Inflammatory macrophage treated with lipopolysaccharide for 1 hour (primary cell): ENCODE data around the gene AP2B1.

Experiments
- DNase-seq, 2 donors: peaks; one replicate each; pipeline ENCODE4 v3.0.0-alpha.2; 2020 to 2022

AP2B1 gene

GRCh38 chr17:35641032-35641431 lies 53.9 kb downstream of the AP2B1 start:
- DNase-seq: no peak

DNA sequence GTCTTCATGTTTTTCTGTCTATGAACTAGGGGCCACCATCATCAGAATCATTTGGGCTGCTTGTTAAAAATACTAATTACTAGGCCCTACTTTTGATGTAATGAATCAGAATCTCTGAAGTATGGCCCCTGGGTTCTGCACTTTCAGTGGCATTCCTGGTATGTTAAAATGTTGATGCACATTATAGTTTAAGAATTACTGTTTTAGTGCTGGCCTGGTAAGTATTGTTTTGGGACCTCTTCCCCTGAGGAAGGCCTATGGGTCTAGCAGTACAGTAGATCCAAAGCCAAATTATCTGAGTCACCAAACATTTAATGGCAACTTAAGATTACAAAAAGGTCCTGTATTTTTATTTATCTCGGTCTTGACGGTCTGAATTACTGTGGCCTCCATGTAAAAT lies 58.8 kb downstream of the AP2B1 start:
- no peak for DNase-seq

GRCh38 chr17:35651467-35651866 lies 64.3 kb downstream of the AP2B1 start:
- no peak for DNase-seq

DNA sequence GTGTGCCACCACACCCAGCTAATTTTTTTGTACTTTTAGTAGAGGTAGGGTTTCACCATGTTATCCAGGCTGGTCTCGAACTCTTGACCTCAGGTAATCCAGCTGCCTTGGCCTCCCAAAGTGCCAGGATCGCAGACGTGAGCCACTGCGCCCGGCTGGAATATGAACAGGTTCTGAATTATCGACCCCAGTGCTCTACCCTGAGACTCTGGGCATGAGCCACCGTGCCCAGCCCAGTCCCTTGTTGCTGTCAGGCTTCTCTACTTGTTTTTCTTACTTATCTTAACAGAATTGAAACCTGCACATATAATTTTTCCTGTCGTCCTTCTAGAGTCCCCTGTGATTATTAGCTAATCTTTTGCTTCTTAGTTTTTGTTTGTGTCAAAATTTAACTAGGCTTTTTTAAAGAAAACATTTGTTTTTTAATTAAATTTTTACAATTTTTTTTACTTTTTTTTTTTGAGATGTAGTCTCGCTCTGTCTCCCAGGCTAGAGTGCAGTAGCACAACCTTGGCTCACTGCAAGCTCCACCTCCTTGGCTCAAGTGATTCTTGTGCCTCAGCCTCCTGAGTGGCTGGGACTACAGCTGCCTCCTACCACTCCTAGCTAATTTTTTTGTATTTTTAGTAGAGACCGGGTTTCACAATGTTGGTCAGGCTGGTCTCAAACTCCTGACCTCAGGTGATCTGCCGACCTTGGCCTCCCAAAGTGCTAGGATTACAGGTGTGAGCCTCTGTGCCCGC lies 66.7 kb downstream of the AP2B1 start:
- no peak for DNase-seq

DNA sequence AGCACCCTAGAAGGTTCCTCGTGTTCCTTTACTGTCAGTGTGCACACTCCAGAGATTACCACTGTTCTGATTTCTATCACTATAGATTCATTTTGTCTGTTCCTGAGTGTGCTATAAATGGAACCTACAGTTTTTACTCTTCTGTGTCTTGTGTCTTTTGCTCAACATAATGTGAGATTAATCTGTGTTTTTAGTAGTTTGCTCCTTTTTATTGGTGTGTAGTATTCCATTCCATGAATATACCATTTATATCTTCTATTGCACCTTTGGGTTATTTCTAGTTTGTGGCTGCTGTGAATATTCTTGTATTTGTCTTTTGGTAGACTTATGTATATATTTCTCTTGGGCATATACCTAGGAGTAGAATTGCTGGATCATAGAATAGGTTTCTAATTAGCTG lies 68.2 kb downstream of the AP2B1 start:
- DNase-seq: no peak

DNA sequence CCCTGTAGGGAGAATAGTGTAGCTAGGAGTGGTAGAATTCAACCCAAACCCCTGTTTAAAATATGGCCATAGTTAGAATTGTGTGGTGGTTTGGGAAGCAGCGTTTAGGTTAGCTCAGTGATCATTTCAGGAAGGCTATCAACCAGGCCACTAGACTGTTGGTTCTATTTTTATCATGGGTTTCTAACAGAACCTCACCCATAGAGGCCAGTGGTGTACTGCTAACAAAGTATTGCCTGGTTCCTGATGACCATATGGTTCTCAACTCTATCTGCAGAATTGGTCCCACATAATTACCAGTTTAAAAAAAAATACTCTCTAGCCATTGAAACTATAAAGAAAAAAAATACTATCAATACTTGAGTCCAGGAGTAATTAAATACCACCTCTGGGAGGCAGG lies 73.8 kb downstream of the AP2B1 start:
- no peak for DNase-seq

- DNase-seq: no peak
These were observed 77.6 kb downstream of the AP2B1 start for GRCh38 chr17:35664685-35665084.

- no peak for DNase-seq
These were observed 78.5 kb downstream of the AP2B1 start for GRCh38 chr17:35665662-35666061.

- no peak for DNase-seq
These were observed 78.9 kb downstream of the AP2B1 start for GRCh38 chr17:35666070-35666469.

DNA sequence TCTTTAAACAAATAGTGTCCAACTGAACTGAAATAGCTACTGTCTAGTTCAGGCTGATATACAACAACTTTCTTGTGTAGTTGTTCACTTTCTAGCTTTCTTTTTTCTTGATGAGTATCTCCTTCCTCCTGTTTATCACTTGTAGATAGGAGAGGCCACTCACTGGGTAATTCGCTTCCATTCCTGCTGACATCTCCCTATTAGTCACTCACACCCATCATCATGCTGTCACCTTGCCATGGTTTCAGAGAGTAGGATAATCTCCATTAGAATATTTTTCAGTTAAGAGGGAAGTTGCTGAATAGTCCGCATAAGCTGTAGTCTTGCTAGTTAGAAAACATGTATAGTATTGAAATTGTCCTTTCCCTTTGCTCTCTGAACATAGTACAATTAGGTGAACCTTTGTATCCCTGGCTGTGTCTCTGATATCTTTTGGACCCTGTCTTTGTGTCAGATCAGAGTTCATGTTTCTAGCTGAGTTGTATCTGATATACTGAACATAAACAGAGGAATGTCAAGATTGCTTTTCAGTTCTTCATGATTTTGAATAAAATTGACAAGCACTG lies 79.9 kb downstream of the AP2B1 start:
- no peak for DNase-seq

DNA sequence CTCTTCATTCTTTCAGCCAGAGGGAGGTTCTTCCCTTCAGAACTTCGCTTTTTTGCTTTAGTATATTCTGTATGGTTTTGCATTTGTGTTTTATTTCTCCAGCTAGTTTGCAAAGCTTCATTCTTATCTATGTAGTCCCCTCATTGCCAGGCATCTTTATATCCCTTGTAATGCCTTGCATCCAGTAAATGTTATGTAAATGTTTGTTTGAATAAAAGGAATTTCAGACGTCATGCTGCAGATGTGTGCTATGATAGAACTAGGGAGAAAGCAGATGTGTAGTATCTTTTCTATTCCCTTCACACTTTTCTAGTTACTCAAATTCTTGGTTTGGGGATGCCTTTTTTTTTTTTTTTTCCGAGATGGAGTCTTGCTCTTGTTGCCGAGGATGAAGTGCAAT lies 81.7 kb downstream of the AP2B1 start:
- no peak for DNase-seq

DNA sequence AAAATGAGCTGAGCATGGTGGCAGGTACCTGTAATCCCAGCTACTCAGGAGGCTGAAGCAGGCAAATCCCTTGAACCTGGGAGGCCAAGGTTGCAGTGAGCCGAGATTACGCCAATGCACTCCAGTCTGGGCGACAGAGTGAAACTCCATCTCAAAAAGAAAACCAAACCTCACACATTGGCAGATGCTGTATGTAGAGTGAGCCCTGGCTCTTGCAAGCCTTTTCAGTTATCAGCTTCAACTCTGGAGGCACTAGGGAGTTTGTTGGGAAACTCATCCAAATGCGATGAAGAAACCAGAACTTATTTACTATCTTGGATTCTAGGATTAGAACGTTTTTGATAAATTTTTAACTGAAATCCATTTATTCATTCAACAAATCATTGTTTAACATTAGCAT lies 87.4 kb downstream of the AP2B1 start:
- DNase-seq: no peak

DNA sequence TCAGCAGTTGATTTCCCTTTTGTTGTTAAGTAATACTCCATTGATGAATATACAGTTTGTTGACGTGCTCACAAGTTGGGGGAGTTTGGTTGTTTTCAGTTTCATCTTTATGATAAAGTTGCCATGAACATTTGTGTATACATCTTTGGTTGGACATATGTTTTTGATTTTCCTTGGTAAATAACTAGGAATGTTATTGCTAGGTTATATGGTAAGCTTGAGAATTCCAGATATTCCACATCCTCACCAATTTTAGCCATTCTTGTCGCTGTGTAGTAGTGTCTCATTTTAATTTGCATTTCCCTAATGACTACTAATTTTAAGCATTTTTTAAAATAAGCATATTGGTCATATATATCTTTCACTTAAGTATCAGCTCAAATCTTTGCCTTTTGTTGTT lies 89.3 kb downstream of the AP2B1 start:
- no peak for DNase-seq

DNA sequence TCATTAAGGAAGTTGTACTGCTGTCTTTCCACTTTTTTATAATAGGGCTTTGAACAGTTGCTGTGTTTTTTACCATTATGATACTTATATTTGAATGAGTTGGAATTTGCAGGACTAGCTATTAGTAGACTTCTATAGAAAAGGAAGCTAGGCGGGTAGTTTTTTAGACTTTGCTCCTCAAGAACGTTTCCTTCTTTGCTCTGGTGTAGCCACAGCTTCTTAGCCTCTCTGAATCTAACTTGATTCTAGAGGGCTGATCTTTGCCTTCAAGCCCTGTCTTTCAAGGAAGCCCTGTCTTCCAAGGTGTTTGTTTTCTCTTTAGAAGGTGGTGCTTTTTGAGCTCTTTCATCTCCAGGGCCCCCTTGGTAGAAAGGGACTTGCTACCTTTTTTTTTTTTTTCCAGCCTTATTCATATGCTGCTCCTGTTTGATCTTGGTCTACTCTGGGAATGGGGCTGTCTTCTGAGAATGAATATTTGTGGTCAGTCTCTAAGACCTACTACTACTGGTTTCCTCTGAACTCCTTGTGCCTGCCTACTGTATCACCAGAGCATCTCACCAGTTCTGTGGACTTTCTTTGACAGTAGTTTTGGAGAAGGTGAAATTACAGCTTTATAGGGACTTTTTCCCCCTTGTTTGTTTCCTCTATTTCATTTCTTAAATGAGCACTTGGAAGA lies 92.0 kb downstream of the AP2B1 start:
- DNase-seq: no peak

DNA sequence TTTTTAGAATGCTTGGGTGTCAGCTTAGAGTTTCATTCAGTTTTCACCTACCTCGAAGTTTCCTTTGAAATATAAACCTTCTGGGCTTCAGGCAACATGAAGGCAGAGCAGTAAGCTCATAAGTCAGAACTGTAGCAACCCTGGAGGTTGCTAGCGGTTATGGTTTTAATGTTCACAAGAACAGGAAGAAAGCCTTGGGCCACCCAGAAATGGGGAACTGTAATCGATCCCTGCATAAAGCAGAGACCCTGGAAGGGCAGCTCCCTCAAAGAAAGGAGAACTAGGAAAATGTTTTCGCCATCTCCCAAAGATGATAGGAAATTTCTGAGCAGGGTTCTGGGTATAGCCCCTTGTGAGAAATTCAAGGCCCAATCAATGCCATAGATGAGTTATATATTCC lies 96.5 kb downstream of the AP2B1 start:
- DNase-seq: peak; percentile 45 to 61

DNA sequence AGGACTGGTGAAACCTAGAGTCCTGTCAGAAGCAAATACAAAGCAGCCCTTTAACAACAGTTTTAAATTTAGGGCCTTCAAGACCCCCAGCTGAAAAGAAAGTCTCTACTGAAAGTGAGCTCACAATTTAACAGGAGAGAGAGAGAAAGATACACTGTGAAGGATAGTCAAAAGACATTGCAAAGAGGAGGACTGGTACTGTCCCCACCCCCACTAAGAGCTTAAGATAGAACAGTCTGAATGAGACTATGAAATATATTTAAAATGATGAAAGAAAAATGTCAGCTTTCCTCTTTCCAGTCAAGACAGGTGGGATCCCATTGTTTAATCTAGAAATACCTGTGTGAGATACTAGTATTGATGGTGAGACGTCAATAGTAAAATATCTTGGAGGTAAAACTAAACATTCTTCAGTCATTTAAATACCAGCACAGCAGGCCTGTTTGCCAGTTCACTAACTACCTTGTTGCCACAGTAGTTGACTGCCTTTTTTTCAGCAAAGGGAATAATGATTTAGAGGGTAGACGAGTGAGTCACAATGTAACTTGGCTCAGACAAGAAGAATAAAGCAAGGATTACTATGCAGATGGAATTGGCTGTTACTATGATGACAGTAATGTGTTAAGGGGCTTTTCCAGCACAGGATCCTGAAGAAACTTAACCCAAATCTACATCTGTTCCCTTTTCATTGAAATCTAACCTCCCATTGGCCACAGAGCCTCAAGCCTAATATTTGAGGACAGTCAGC lies 97.1 kb downstream of the AP2B1 start:
- no peak for DNase-seq

DNA sequence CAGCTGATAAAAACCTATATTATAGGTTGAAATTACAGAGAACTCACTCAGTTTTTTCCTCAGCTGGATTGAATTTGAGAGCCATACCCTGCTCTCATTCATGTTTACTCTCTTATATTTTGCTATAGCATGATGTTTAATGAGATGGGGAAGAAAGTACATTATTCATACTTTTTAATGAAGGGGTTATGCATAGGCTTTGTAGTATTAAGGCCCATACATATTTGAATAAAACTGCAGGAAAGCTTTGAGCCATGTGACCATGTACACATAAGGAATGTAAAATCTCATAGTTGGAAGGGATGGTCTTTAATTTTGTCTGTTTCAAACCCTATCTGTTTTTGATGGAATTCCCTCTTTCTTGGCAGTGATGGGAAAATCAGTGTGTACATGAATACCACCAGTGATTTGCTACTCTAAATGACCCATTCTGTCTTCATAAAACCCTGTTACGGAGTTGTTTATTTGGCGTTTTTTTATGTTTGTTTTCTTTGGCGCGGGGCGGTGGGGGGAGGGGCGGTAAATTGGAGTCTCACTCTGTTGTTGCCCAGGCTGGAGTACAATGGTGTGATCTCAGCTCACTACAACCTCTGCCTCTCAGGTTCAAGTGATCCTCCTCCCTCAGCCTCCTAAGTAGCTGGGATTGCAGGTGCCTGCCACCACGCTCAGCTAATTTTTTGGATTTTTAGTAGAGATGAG lies 105.5 kb downstream of the AP2B1 start:
- DNase-seq: no peak

GRCh38 chr17:35693662-35694061 lies 106.5 kb downstream of the AP2B1 start:
- no peak for DNase-seq

DNA sequence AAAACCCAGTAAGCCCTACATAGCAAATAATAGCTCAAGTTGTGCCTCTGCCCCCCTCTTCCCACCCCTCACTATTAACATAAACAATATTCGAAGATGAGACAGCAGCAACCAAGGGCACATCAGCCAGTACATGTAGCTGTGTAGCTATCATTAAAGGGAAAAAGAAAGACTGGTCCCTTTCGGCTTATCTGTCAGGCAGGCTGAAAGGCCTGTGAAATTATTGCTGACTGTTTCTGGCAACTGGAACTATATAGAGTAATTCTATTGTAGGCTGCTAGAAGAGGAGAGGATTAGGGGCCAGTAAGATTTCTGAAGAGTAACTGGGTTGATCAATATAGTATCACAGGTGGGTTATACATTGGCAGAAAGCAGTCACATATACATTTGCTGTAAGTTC lies 107.8 kb downstream of the AP2B1 start:
- no peak for DNase-seq

GRCh38 chr17:35695613-35696012 lies 108.5 kb downstream of the AP2B1 start:
- no peak for DNase-seq

DNA sequence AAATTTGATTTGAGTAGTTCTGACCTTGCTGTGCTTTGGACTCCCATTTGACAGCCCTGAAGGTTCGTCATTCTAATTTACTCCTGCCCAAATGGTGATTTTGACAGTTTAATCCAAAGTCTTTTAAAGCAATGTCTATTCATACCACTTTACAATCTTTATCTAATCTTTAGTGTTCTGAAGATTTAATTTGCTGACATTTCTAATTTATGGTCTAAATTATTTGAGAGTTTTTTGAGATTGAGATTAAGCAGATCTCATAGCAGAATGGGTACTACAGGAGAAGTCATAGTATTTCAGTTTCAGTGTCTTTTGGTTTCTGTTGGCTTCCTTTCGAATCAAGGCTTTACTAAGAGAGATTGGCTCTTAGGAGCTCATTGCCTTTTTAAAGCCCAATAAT lies 111.7 kb downstream of the AP2B1 start:
- no peak for DNase-seq

DNA sequence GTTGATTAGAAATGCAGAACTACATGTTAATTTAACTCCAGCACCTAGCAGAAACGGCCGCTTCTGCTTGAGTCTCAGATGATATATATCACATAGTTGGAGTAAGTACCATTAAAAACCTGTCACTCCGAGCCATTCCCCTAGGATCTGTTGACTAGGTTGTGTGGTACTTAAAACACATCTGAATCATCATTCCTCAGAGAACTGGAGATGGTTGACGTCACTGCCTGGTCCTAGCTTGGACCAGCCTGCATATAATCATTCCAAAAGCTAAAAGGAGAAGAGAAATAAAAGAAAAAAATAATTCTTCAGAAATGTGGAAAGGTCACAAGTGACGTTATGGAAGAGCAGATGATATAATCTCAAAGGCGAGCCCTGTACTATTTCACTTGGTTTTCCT lies 113.0 kb downstream of the AP2B1 start:
- no peak for DNase-seq

DNA sequence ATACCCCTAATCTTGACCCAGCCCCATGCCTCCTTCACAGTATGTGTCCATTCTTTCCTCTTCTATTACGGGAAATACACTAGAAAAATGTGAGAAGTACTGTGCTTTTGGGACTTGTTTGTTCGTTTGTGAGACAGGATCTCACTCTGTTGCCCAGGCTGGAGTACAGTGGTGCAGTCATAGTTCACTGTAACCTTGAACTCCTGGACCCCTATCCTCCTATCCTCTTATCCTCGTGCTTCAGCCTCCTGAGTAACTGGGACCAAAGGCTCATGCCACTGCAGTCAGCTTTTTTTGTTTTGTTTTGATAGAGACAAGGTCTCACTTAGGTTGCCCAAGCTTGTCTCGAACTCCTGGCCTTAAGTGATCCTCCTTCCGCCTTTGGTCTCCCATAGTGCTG lies 114.4 kb downstream of the AP2B1 start:
- DNase-seq: no peak
